ENCODE results near the gene NHSL1. TPM values are rescaled to one million over a fixed set of nuclear protein-coding genes. Genes with fewer than 3 reads are reported as not detected.

NHSL1 gene
- total RNA-seq, 2 experiments from 2014 or later = 0.06 to 0.08 TPM

DNA sequence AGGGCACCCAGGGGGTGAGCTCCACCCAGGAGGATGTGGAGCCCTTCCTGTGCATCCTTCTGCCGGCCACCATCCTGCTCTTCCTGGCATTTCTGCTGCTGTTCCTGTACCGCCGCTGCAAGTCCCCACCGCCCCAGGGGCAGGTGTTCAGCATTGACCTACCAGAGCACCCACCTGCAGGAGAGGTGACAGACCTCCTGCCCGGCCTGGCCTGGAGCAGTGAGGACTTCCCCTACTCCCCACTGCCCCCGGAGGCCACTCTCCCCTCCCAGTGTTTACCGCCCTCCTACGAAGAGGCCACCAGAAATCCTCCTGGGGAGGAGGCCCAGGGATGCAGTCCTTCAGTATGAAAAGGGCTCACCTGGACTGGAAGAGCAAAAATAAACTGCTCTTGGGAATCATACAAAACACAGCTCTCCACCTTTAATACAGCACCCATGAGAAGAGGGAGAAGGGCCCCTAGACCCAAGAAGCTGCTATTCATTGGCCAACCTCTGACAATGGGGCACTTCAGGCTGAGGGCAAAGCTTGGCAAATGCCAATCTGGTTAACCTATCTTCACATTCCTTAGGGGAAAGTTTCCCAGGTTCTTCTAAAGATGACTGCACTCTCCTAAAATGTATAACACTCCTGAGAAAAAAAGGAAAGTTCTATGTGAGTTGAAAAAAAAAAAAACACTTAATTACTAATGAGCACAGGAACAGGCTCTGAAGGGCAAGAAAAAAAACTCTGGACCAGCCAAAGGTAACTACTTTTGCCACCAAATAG, 116.6 kb downstream of the NHSL1 start:
- no peak overlapping the region for H3K4me3 Mint-ChIP-seq

DNA sequence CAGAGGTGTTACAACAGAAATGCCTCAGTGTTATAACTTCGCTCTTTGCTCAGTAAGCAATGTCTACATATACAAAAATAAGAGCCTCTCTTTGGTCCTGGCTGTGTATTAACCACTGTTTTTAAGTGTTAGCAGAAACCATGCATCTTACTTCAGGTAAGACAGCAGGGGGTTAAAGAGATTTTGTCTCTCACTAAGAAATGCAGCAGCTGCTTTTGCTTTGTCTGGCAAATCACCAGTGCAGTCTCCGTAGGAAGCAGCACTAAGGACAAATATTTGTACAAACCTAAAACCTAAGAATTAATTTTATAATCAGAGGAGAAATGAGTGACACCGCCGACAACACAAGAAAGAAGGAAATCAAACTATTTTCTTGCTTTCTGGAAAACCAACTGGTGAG, 120.8 kb downstream of the NHSL1 start:
- no peak overlapping the region for H3K27ac ChIP-seq (ENCODE audit: low read depth in 1 of 2, low read length in 2 of 2)
- TF ChIP-seq, protein P1, sequence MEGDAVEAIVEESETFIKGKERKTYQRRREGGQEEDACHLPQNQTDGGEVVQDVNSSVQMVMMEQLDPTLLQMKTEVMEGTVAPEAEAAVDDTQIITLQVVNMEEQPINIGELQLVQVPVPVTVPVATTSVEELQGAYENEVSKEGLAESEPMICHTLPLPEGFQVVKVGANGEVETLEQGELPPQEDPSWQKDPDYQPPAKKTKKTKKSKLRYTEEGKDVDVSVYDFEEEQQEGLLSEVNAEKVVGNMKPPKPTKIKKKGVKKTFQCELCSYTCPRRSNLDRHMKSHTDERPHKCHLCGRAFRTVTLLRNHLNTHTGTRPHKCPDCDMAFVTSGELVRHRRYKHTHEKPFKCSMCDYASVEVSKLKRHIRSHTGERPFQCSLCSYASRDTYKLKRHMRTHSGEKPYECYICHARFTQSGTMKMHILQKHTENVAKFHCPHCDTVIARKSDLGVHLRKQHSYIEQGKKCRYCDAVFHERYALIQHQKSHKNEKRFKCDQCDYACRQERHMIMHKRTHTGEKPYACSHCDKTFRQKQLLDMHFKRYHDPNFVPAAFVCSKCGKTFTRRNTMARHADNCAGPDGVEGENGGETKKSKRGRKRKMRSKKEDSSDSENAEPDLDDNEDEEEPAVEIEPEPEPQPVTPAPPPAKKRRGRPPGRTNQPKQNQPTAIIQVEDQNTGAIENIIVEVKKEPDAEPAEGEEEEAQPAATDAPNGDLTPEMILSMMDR (IDR thresholded peaks at IDR 0.05) = no peak
- no peak overlapping the region for H3K4me3 Mint-ChIP-seq
- H3K4me1 ChIP-seq (ENCODE audit: insufficient read depth, low read length) = no peaks in the 10 kb centered on the region
- POLR2A ChIA-PET = no interaction called here
- DNase-seq = no peak
- H3K27ac Mint-ChIP-seq = no peak overlapping the region
- intact Hi-C loops (cut with DNase I, micrococcal nuclease) = no loop called here
- H3K36me3 Mint-ChIP-seq (ENCODE audit: low read depth) = no peaks in the 10 kb centered on the region
- no peaks in the 10 kb centered on the region for H3K36me3 ChIP-seq (ENCODE audit: insufficient read depth, low read length)
- no peaks in the 10 kb centered on the region for H3K4me1 Mint-ChIP-seq (ENCODE audit: low read depth)
- ATAC-seq (ENCODE audit: poor library complexity) = no peak
- CTCF ChIA-PET = no interaction called here
- H3K9me3 ChIP-seq (ENCODE audit: control insufficient read depth in 1 of 2, insufficient read depth in 1 of 2, low read length in 2 of 2) = no peaks in the 10 kb centered on the region
- H3K27me3 Mint-ChIP-seq = peaks cover 8% of the 10 kb centered on the region
- H3K4me3 ChIP-seq (ENCODE audit: low read length) = no peak overlapping the region
- H3K9me3 Mint-ChIP-seq = no peaks in the 10 kb centered on the region
- H3K27me3 ChIP-seq (ENCODE audit: control insufficient read depth in 1 of 2, insufficient read depth in 2 of 2, low read length in 2 of 2) = no peaks in the 10 kb centered on the region

More for the DNA sequence above, 116.6 kb downstream of the NHSL1 start:
- ATAC-seq (ENCODE audit: poor library complexity) = no peak
- H3K27ac ChIP-seq (ENCODE audit: low read depth in 1 of 2, low read length in 2 of 2) = no peak overlapping the region
- H3K9me3 ChIP-seq (ENCODE audit: control insufficient read depth in 1 of 2, insufficient read depth in 1 of 2, low read length in 2 of 2) = no peaks in the 10 kb centered on the region
- H3K36me3 ChIP-seq (ENCODE audit: insufficient read depth, low read length) = no peaks in the 10 kb centered on the region
- no peak overlapping the region for H3K4me3 ChIP-seq (ENCODE audit: low read length)
- no peaks in the 10 kb centered on the region for H3K4me1 ChIP-seq (ENCODE audit: insufficient read depth, low read length)
- Mint-ChIP-seq H3K27ac (no peak overlapping the region), H3K9me3 (no peaks in the 10 kb centered on the region), H3K4me1 (ENCODE audit: low read depth) (no peaks in the 10 kb centered on the region), H3K27me3 (peaks cover 2% of the 10 kb centered on the region), H3K36me3 (ENCODE audit: low read depth) (no peaks in the 10 kb centered on the region)
- TF ChIP-seq, protein P1 (IDR thresholded peaks at IDR 0.05) = no peak
- intact Hi-C loops (cut with DNase I, micrococcal nuclease) = no loop called here
- ChIA-PET CTCF (no interaction called here), POLR2A (no interaction called here)
- no peak for DNase-seq
- peaks cover 0 to 4% of the 10 kb centered on the region in 2 experiments for H3K27me3 ChIP-seq (ENCODE audit: control insufficient read depth in 1 of 2, insufficient read depth in 2 of 2, low read length in 2 of 2)

DNA sequence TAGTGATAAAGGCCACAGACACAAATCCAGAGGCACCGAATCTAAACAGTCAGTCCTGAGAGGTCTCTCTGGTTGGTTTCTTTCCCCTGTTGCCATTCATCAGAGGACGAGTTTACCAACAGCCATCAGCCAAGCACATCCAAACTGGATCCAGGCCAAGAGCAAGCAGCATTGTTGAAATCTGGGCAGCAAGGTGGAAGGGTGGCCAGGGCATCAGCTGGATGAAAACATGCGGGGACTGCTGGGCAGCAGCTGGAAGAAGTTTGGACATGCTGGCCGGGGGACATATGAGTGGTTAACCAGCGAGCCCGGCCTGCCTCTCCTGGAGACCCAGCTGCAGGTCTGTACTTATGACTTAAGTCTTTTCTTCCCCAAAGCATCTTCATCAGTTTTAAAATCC, 121.5 kb downstream of the NHSL1 start, which contains the start of gene SMIM28:
Gene SMIM28 (plus strand): TSS at position 62 of the 400 bp plus-strand sequence. CDS start 168 bp downstream, at position 230.
- POLR2A ChIA-PET = no interaction called here
- Mint-ChIP-seq H3K4me3 (no peak within 1 kb of the TSS), H3K27ac (no peak within 1 kb of the TSS), H3K36me3 (ENCODE audit: low read depth) (no peaks in the 10 kb centered on the region), H3K9me3 (no peaks in the 10 kb centered on the region), H3K4me1 (ENCODE audit: low read depth) (no peaks in the 10 kb centered on the region), H3K27me3 (peaks cover 8% of the 10 kb centered on the region)
- intact Hi-C loops (cut with DNase I, micrococcal nuclease) = no loop called here
- TF ChIP-seq, protein P1 (IDR thresholded peaks at IDR 0.05) = no peak
- H3K4me1 ChIP-seq (ENCODE audit: insufficient read depth, low read length) = no peaks in the 10 kb centered on the region
- H3K9me3 ChIP-seq (ENCODE audit: control insufficient read depth in 1 of 2, insufficient read depth in 1 of 2, low read length in 2 of 2) = no peaks in the 10 kb centered on the region
- ATAC-seq (ENCODE audit: poor library complexity) = no peak
- H3K4me3 ChIP-seq (ENCODE audit: low read length) = no peak within 1 kb of the TSS
- CTCF ChIA-PET = no interaction called here
- H3K27ac ChIP-seq (ENCODE audit: low read depth in 1 of 2, low read length in 2 of 2) = no peak within 1 kb of the TSS
- no peaks in the 10 kb centered on the region for H3K36me3 ChIP-seq (ENCODE audit: insufficient read depth, low read length)
- no peak for DNase-seq
- no peaks in the 10 kb centered on the region for H3K27me3 ChIP-seq (ENCODE audit: control insufficient read depth in 1 of 2, insufficient read depth in 2 of 2, low read length in 2 of 2)
